BLaER1 (cell line): ENCODE measurements around the gene POLA1.
"Not testable (repeated sequence)": the region's sequence is repeated elsewhere in the genome, so short reads cannot be mapped to it uniquely, and the experiment has no call there.

ENCODE experiments used
- H3K27ac ChIP-seq: shearing (Covaris generic); formaldehyde crosslinking; 2 replicates; pipeline ENCODE4 v1.8.1; 2022
- H3K27me3 ChIP-seq: shearing (Covaris generic); formaldehyde crosslinking; 2 replicates; pipeline ENCODE4 v1.8.1; 2022
- H3K36me3 ChIP-seq: shearing (Covaris generic); formaldehyde crosslinking; 2 replicates; pipeline ENCODE4 v1.8.1; 2022
- H3K4me1 ChIP-seq: shearing (Covaris generic); formaldehyde crosslinking; 2 replicates; pipeline ENCODE4 v1.8.1; 2022
- H3K4me2 ChIP-seq: shearing (Covaris generic); formaldehyde crosslinking; 2 replicates; pipeline ENCODE4 v1.8.1; 2022
- H3K4me3 ChIP-seq: shearing (Covaris generic); formaldehyde crosslinking; 2 replicates; pipeline ENCODE4 v1.8.1; 2022
- H3K9ac ChIP-seq: shearing (Covaris generic); formaldehyde crosslinking; 2 replicates; pipeline ENCODE4 v1.8.1; 2022
- H3K9me3 ChIP-seq: shearing (Covaris generic); formaldehyde crosslinking; 2 replicates; pipeline ENCODE4 v1.8.1; 2022
- H4K20me1 ChIP-seq: shearing (Covaris generic); formaldehyde crosslinking; 2 replicates; pipeline ENCODE4 v1.8.1; 2022
- Cebpa-rat ChIP-seq: shearing (Covaris generic); IDR thresholded peaks from 2 replicates; pipeline ENCODE4 v1.8.1; 2022

POLA1 gene, protein sequence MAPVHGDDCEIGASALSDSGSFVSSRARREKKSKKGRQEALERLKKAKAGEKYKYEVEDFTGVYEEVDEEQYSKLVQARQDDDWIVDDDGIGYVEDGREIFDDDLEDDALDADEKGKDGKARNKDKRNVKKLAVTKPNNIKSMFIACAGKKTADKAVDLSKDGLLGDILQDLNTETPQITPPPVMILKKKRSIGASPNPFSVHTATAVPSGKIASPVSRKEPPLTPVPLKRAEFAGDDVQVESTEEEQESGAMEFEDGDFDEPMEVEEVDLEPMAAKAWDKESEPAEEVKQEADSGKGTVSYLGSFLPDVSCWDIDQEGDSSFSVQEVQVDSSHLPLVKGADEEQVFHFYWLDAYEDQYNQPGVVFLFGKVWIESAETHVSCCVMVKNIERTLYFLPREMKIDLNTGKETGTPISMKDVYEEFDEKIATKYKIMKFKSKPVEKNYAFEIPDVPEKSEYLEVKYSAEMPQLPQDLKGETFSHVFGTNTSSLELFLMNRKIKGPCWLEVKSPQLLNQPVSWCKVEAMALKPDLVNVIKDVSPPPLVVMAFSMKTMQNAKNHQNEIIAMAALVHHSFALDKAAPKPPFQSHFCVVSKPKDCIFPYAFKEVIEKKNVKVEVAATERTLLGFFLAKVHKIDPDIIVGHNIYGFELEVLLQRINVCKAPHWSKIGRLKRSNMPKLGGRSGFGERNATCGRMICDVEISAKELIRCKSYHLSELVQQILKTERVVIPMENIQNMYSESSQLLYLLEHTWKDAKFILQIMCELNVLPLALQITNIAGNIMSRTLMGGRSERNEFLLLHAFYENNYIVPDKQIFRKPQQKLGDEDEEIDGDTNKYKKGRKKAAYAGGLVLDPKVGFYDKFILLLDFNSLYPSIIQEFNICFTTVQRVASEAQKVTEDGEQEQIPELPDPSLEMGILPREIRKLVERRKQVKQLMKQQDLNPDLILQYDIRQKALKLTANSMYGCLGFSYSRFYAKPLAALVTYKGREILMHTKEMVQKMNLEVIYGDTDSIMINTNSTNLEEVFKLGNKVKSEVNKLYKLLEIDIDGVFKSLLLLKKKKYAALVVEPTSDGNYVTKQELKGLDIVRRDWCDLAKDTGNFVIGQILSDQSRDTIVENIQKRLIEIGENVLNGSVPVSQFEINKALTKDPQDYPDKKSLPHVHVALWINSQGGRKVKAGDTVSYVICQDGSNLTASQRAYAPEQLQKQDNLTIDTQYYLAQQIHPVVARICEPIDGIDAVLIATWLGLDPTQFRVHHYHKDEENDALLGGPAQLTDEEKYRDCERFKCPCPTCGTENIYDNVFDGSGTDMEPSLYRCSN (N-terminal part only)

DNA sequence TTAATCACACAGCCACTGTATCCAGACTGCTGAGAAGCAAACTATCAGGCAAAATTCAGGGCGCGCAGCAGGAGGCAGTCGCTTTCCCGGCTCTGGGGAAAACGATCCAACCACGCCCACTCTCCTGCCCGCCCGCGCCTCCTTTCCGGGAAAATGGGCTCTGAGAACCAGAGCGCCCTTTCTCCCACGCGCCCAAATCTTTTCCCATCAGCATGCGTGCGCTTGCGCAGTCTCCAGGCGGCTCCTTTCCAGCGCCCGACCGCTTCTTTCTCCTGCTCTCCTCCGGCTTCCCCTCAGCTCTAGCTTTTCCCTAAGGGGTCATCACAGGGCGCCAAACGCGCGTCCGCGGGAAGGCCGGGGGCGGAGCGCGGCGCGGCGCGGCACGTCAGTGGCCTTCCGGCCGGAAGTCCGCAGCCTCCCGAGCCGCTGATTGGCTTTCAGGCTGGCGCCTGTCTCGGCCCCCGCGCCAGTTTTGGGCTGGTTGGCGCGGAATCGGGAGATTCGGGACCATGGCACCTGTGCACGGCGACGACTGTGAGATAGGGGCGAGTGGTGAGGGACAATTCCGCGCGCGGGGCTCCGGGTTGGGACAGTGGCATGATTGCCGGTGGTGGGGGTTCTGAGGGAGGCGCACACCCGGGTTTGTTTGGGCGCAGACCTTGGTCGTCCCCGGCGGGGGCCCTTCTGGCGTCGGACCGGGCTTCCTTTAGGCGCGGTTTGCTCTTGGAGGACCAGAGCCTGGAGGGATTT is at the start of gene POLA1:
POLA1 (plus strand) TSS at position 466 of the 750 bp plus-strand sequence; CDS start at position 510, 44 bp downstream.
- Histone ChIP-seq H3K9me3 (no peaks in the 10 kb centered on the region), H3K4me1 (0 out of 2 replicates have a peak, but pooled peaks cover 8% of the 10 kb centered on the region), H3K36me3 (no peaks in the 10 kb centered on the region), H3K4me2 (peak within 1 kb of the TSS; percentile 60), H3K27ac (peak within 1 kb of the TSS; percentile 82), H4K20me1 (peaks cover 33% of the 10 kb centered on the region), H3K4me3 (peak within 1 kb of the TSS; percentile 77), H3K27me3 (no peaks in the 10 kb centered on the region), H3K9ac (peak within 1 kb of the TSS; percentile 81)
- no peak for TF ChIP-seq Cebpa-rat

DNA sequence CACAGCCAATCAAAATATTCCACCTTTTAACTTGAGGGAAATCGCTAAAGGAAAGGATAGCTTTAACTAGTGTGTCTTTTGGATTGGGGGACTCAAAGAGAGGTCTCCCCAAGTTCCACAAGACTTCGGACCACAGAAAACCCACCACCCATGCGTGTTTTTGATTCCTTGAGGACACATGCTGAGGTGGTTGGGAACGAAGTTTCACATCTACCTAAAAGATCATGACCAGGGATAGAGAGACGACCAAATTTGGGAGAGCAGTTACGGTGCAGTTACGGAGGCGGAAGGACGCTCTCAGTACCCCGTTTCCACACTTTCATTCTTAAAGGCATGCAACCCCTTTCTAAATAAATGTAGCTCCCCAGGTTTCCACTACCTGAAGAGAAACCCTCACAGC is 47.7 kb upstream of the POLA1 start:
- H3K4me3 ChIP-seq = no peak overlapping the region
- H3K27me3 ChIP-seq = peaks cover 6% of the 10 kb centered on the region; the same call in 1 of the 2 replicates

DNA sequence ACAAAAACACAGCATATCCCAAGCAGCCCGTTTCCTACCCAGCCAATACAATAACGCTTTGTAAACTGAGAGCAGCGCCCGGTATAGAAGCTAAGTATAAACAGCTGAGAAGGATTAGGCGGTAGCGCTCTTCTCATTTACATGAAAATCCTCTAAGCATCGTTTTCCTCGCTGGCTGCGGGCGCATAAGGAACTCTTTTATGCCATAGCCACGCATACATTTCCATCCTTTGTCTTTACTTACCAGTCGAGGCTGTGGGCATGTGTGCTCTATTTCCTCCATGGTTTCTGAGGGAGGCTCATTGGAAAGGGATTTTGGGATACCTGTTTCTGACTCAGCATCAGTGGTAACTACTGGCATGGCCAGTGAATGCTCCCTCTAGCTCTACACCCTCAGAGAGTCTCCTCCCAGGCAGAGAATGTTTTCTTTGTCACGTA is 47.0 kb upstream of the POLA1 start:
- Histone ChIP-seq H3K27ac (no peak overlapping the region), H3K4me2 (0 out of 2 replicates have a peak overlapping the region, but pooled peaks have one; percentile 46), H3K4me3 (no peak overlapping the region), H3K27me3 (peaks cover 6% of the 10 kb centered on the region; the same call in 1 of the 2 replicates), H3K9ac (no peak overlapping the region), H3K4me1 (peaks cover 6% of the 10 kb centered on the region; the same call in 1 of the 2 replicates), H3K9me3 (0 out of 2 replicates have a peak, but pooled peaks cover 5% of the 10 kb centered on the region), H4K20me1 (no peaks in the 10 kb centered on the region), H3K36me3 (no peaks in the 10 kb centered on the region)
- TF ChIP-seq Cebpa-rat = no peak

More for the DNA sequence above, 47.7 kb upstream of the POLA1 start:
- H3K4me2 ChIP-seq = no peak overlapping the region
- no peak overlapping the region for H3K27ac ChIP-seq
- no peaks in the 10 kb centered on the region for H4K20me1 ChIP-seq
- H3K9ac ChIP-seq = no peak overlapping the region
- TF ChIP-seq Cebpa-rat = no peak
- peaks cover 6% of the 10 kb centered on the region; the same call in 1 of the 2 replicates for H3K4me1 ChIP-seq
- H3K9me3 ChIP-seq = 0 out of 2 replicates have a peak, but pooled peaks cover 5% of the 10 kb centered on the region
- no peaks in the 10 kb centered on the region for H3K36me3 ChIP-seq

DNA sequence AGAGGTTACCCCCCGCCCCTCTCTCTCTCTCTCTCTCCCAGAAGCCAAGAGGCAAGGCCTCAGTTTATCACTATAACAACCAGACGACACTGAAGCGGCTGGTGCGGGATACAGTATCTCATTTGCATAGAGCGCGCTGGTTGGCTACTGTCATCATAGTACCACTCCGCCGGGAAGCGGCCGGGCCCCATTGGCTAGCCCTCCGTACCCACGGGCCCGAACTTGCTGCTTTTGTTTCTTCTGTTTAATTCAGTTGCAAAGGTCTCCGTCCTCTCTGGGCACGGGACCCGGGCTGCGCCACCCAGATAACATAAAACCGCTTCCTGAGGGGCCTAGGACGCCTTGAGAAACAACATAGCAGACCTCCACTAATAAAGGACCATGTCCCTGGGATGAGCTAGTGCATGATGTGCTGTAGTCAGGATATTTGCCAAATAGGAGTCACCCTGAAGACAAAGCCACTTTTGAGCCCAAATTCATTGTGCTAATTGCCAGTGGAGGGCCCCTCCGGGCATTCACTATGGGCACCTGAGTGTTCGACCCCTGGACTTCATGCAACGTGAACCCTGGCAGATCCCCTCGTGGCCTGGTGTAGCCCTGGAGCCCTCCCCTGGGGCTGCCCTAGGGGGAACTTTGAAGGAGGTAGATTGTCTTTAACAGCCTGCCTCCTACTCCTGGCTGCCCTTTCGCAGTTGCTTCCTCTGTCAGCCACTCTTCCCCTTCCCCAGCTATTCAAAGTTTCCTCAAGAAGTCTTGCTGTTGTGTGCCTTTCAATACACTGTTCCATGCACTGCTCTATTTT is 46.3 kb upstream of the POLA1 start, which contains the start of gene PCYT1B:
PCYT1B (minus strand) TSS at position 91 of the 802 bp plus-strand sequence. CDS start 242 bp downstream, outside the sequence.
- H3K4me1 ChIP-seq = peaks cover 6% of the 10 kb centered on the region; the same call in 1 of the 2 replicates
- H3K36me3 ChIP-seq = no peaks in the 10 kb centered on the region
- H3K27me3 ChIP-seq = peaks cover 6% of the 10 kb centered on the region; the same call in 1 of the 2 replicates
- H3K4me2 ChIP-seq = peak within 1 kb of the TSS; percentile 46
- no peak within 1 kb of the TSS for H3K27ac ChIP-seq
- TF ChIP-seq Cebpa-rat = no peak
- no peaks in the 10 kb centered on the region for H4K20me1 ChIP-seq
- no peak within 1 kb of the TSS; the same call in 1 of the 2 replicates for H3K4me3 ChIP-seq
- H3K9me3 ChIP-seq = 0 out of 2 replicates have a peak, but pooled peaks cover 5% of the 10 kb centered on the region
- H3K9ac ChIP-seq = no peak within 1 kb of the TSS

DNA sequence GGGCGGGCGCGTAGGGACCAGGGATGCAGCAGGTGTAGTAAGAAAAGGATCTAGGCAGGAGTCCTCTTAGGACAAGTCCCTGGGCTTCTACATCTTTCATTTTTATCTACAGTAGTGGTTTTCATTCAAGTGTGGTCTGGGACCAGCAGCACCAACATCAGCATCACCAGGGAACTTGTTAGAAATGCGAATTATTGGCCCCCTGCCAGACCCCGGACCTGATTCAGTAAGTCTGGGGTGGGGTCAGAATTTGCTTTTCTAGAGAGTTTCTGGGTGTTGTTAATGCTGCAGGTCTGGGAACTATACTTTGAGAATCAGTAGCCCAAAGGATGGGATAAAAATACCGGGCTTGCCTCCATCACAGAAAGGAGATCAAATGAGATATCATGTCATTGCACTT is 45.2 kb upstream of the POLA1 start:
- Histone ChIP-seq H3K9ac (no peak overlapping the region), H3K4me3 (no peak overlapping the region), H3K27ac (no peak overlapping the region), H3K36me3 (no peaks in the 10 kb centered on the region), H3K27me3 (peaks cover 6% of the 10 kb centered on the region; the same call in 1 of the 2 replicates), H4K20me1 (no peaks in the 10 kb centered on the region), H3K9me3 (0 out of 2 replicates have a peak, but pooled peaks cover 5% of the 10 kb centered on the region), H3K4me2 (no peak overlapping the region), H3K4me1 (peaks cover 6% of the 10 kb centered on the region; the same call in 1 of the 2 replicates)
- no peak for TF ChIP-seq Cebpa-rat

DNA sequence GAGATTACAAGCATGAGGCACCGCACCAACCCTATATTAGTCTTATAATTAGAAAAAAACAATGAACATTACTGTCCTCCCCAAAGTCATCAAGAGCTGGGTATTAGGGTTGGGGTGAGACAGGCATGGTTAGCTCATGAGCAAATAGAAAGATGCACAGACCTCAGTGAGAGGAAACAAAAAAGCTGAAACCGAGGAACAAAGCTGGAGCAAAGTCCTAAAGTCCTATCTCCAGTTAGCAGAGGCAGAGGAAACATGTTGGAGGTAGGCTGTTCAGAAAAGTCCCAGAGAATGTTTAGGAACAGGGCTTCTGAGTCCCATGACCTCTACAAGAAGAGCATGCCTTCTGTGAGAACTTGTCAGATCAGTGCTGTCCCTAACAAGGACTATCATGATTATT is 41.9 kb upstream of the POLA1 start:
- Histone ChIP-seq H3K9ac (no peak overlapping the region), H3K27me3 (peaks cover 2% of the 10 kb centered on the region; the same call in 1 of the 2 replicates), H3K4me3 (no peak overlapping the region), H3K27ac (no peak overlapping the region), H3K4me2 (no peak overlapping the region), H3K9me3 (0 out of 2 replicates have a peak, but pooled peaks cover under 1% of the 10 kb centered on the region), H3K4me1 (peaks cover 6% of the 10 kb centered on the region; the same call in 1 of the 2 replicates), H3K36me3 (no peaks in the 10 kb centered on the region), H4K20me1 (no peaks in the 10 kb centered on the region)
- no peak for TF ChIP-seq Cebpa-rat

DNA sequence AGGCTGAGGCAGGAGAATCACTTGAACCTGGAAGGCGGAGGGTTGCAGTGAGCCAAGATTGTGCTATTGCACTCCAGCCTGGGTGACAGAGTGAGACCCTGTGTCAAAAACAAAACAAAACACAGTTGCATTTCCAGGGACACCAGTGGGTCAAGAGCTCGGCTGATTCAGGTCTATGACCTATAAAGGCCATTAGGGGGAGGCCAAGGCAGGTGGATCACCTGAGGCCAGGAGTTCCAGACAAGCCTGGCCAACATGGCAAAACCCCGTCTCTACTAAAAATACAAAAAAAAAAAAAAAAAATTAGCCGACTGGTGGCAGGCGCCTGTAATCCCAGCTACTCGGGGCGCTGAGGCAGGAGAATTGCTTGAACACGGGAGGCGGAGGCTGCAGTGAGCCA is 38.0 kb upstream of the POLA1 start:
- not testable (repeated sequence) for H3K27ac ChIP-seq, H4K20me1 ChIP-seq, H3K36me3 ChIP-seq, H3K9ac ChIP-seq, H3K4me2 ChIP-seq, H3K9me3 ChIP-seq, H3K27me3 ChIP-seq, H3K4me3 ChIP-seq, H3K4me1 ChIP-seq
